Measurements from ENCODE around the gene PPP3CA. TPM values are rescaled to one million over a fixed set of nuclear protein-coding genes. Genes with fewer than 3 reads are reported as not detected.

Gene PPP3CA
- total RNA-seq, 1 donor from 2014 or later: 36.5 TPM

GRCh38 chr4:101262683-101263082 lies 84.6 kb downstream of the PPP3CA start:
- DNase-seq (ENCODE audit: low spot score): no peak
- H3K27ac Mint-ChIP-seq (ENCODE audit: unreplicated experiment): no peak overlapping the region
- no peaks in the 10 kb centered on the region for H3K36me3 Mint-ChIP-seq (ENCODE audit: low read depth)
- no peaks in the 10 kb centered on the region for H3K27me3 Mint-ChIP-seq (ENCODE audit: low read depth)
- H3K4me1 Mint-ChIP-seq (ENCODE audit: low read depth): peaks cover 33% of the 10 kb centered on the region
- no peak overlapping the region for H3K4me3 Mint-ChIP-seq (ENCODE audit: unreplicated experiment)
- no peak for TF ChIP-seq CTCF (IDR thresholded peaks at IDR 0.05)
- no peaks in the 10 kb centered on the region for H3K9me3 Mint-ChIP-seq (ENCODE audit: low read depth)

- H3K9me3 Mint-ChIP-seq (ENCODE audit: low read depth): no peaks in the 10 kb centered on the region
- no peaks in the 10 kb centered on the region for H3K27me3 Mint-ChIP-seq (ENCODE audit: low read depth)
- TF ChIP-seq CTCF (IDR thresholded peaks at IDR 0.05): no peak
- peaks cover 32% of the 10 kb centered on the region for H3K4me1 Mint-ChIP-seq (ENCODE audit: low read depth)
- H3K27ac Mint-ChIP-seq (ENCODE audit: unreplicated experiment): no peak overlapping the region
- no peak for DNase-seq (ENCODE audit: low spot score)
- no peaks in the 10 kb centered on the region for H3K36me3 Mint-ChIP-seq (ENCODE audit: low read depth)
- no peak overlapping the region for H3K4me3 Mint-ChIP-seq (ENCODE audit: unreplicated experiment)
Measured at GRCh38 chr4:101259876-101260275, 87.5 kb downstream of the PPP3CA start.

GRCh38 chr4:101258883-101259282 lies 88.4 kb downstream of the PPP3CA start:
- Mint-ChIP-seq H3K27ac (ENCODE audit: unreplicated experiment) (no peak overlapping the region), H3K27me3 (ENCODE audit: low read depth) (no peaks in the 10 kb centered on the region), H3K4me3 (ENCODE audit: unreplicated experiment) (no peak overlapping the region), H3K9me3 (ENCODE audit: low read depth) (no peaks in the 10 kb centered on the region), H3K4me1 (ENCODE audit: low read depth) (peaks cover 23% of the 10 kb centered on the region), H3K36me3 (ENCODE audit: low read depth) (no peaks in the 10 kb centered on the region)
- DNase-seq (ENCODE audit: low spot score): no peak
- TF ChIP-seq CTCF (IDR thresholded peaks at IDR 0.05): no peak

- Mint-ChIP-seq H3K36me3 (ENCODE audit: low read depth) (no peaks in the 10 kb centered on the region), H3K4me1 (ENCODE audit: low read depth) (peaks cover 25% of the 10 kb centered on the region), H3K27ac (ENCODE audit: unreplicated experiment) (no peak overlapping the region), H3K4me3 (ENCODE audit: unreplicated experiment) (no peak overlapping the region), H3K27me3 (ENCODE audit: low read depth) (no peaks in the 10 kb centered on the region), H3K9me3 (ENCODE audit: low read depth) (no peaks in the 10 kb centered on the region)
- no peak for DNase-seq (ENCODE audit: low spot score)
- TF ChIP-seq CTCF (IDR thresholded peaks at IDR 0.05): no peak
Measured at GRCh38 chr4:101256222-101256621, 91.1 kb downstream of the PPP3CA start.

- H3K27me3 Mint-ChIP-seq (ENCODE audit: low read depth): no peaks in the 10 kb centered on the region
- no peak for TF ChIP-seq CTCF (IDR thresholded peaks at IDR 0.05)
- H3K9me3 Mint-ChIP-seq (ENCODE audit: low read depth): no peaks in the 10 kb centered on the region
- no peaks in the 10 kb centered on the region for H3K36me3 Mint-ChIP-seq (ENCODE audit: low read depth)
- peaks cover 12% of the 10 kb centered on the region for H3K4me1 Mint-ChIP-seq (ENCODE audit: low read depth)
- H3K4me3 Mint-ChIP-seq (ENCODE audit: unreplicated experiment): no peak overlapping the region
- DNase-seq (ENCODE audit: low spot score): no peak
- no peak overlapping the region for H3K27ac Mint-ChIP-seq (ENCODE audit: unreplicated experiment)
Measured at GRCh38 chr4:101254776-101255175, 92.5 kb downstream of the PPP3CA start.

All from chondrocyte (in vitro differentiated cells).